GM21825 (cell line): ENCODE data around the gene PEF1.

Source experiments
- ATAC-seq: cut with Tn5 transposase; IDR thresholded peaks from one replicate; pipeline ENCODE4 v1.9.1; 2021; ENCODE audit warnings: mild to moderate bottlenecking, moderate library complexity; ENCODE audit not compliant: unreplicated experiment

Gene PEF1

DNA sequence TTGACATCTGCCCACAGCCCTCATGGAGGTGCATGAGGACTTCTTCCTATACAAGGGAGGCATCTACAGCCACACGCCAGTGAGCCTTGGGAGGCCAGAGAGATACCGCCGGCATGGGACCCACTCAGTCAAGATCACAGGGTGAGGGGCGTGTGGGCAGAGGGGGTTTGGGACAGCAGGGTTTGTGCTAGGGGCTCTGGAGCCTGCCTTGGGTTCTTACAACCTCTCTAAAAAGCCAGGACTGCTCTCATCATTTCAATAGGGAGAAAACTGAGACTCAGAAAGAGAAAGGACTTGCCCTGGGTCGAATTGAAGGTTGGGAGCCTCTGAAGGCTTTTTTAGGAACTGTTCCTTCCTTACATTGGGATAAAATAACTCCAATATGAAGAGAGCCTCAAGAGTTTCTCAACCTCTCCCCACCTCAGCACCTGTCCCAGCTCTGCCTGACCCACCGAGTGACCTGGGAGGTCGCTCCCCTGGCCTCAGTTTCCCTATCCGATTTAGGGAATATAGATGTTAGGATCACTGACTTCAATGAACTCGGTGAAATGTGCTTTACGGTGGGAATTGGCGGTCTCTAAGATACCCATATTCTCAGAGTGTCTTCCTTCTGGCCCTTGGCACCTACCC is 58.8 kb downstream of the PEF1 start:
- ATAC-seq: no peak

DNA sequence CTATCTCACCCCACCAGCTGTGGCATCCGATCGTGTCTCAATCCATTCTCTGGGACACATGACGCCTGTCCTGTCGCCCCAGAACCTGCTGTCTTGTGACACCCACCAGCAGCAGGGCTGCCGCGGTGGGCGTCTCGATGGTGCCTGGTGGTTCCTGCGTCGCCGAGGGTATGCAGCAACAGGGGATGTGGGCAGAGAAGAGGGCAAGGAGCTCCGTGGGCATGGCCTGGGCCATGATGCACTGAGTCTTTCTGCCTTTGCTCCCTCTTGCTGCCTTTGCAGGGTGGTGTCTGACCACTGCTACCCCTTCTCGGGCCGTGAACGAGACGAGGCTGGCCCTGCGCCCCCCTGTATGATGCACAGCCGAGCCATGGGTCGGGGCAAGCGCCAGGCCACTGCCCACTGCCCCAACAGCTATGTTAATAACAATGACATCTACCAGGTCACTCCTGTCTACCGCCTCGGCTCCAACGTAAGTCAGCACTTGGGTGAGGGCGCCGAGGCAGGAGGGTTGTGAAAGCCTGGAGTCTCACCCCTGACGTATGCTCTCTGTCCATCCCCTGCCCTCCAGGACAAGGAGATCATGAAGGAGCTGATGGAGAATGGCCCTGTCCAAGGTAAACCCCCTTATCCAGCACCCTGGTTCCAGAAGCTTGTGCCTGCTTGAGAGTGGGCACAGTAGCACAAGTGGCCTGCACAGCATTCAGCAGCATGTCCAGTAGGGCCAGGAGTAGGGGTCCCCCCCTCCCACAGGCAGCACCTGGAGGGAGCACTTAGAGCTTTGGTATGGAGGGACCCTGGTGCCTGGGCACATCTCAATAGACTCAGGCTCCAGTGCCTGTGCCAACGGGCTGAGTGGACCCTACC is 59.6 kb downstream of the PEF1 start:
- ATAC-seq: no peak

DNA sequence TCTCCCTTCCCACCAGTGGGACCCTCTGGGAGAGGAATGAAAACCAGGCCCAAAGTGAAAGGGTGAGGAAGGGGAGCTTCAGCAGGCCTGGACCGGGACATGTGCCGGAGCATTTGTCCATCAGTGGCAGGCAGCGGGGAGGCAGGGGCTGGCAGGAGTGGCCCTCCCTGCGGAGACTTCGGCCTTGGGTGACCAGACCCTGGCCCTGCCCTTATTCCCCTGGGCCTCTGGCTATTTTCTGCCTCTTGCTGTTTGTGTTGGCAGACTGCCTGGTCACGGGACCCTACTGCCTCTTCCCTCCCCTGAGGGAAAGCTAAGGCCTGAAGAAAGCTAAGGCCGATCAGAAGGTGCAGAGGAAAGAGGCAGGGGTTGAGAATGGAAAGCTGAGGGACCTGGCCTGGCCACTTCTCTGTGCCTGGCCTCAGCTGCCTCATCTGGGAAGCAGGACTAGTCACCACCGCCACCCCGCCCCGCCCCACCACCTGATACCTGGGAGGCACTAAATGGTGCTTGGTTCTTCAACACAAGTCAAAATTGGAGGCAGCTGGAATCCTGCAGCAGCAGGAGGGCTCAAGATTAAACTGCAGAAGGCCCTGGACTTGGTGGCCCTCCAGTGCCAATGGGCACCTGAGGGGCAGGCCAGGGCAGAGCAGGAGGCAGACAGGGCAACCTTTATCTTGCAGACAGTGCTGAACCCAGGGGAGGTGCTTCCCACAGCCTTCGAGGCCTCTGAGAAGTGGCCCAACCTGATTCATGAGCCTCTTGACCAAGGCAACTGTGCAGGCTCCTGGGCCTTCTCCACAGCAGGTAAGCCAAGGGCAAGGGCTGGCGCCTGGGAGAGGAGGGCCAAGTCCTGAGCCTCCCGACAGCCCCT is 60.4 kb downstream of the PEF1 start:
- no peak for ATAC-seq

DNA sequence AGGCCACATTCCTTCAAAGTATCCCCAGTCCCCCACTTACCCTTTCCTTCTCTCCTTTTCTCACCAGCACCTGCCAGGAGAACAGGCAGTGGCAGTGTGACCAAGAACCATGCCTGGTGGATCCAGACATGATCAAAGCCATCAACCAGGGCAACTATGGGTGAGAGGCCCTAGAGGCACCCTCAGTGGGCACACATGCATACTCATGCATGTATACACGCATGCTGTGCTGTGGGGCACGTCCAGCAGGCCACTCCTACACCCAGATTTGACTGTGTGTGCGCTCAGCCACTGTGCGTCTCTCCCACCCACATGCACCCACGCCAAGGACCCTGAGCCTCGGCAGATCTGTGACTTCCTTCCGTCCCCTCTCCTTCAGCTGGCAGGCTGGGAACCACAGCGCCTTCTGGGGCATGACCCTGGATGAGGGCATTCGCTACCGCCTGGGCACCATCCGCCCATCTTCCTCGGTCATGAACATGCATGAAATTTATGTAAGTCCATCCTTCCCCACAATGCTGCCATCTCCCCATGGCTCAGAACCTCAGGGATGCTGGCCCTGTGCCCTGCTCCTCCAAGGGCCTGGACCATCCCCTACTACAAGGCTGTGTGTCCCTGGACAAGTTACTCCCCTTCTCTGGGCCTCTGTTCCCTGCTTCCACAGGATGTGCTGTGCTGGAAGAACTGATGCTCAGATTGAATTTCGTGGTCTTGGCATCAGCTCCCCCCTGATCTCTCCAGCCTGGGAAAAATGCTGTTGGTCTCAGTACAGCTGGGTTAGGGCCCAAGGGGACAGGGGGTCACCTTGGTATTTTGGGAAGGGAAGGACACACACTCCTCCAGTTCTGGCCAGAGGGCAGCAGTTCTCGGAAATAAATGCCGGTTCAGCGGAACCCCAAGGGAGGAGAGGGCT is 61.3 kb downstream of the PEF1 start:
- ATAC-seq: no peak

DNA sequence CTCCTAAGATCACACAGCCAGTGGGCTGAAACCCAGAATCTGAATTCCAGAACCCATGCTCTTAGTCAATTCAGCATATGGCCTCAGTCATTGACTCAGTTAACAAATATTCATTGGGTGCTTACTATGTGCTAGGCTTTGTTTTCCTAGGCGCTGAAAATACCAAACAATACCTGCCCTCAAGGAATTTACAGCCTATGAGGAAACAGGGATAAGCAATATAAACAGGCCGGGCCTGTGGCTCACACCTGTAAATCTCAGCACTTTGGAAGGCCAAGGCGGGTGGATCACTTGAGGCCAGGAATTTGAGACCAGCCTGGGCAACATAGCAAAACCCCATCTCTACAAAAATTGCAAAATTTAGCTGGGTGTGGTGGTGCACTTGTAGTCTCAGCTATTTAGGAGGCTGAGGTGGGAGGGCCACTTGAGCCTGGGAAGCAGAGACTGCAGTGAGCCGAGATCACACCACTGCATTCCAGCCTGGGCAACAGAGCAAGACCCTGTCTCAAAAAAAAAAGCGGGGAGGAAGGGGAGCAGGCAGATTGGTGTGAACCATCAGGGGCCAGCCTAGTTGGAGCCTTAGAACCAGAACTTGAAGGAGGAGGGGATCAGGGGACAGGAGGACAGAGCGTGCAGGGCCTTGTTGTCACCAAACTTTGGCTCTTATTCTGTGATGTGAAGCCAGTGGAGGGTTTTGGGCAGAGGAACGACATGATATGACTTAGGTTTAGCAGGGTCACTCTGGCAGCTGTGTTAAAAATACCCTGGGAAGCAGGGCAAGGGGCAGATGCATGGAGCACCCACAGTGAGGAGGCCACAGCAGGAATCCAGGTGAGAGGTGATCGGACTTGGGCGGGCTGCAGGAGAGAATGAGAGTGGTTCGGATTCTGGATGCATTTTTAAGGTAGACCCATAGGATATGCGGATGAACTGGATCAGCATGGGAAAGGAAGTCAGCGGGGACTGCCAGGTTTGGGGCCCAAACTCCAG is 62.6 kb downstream of the PEF1 start:
- ATAC-seq: no peak

DNA sequence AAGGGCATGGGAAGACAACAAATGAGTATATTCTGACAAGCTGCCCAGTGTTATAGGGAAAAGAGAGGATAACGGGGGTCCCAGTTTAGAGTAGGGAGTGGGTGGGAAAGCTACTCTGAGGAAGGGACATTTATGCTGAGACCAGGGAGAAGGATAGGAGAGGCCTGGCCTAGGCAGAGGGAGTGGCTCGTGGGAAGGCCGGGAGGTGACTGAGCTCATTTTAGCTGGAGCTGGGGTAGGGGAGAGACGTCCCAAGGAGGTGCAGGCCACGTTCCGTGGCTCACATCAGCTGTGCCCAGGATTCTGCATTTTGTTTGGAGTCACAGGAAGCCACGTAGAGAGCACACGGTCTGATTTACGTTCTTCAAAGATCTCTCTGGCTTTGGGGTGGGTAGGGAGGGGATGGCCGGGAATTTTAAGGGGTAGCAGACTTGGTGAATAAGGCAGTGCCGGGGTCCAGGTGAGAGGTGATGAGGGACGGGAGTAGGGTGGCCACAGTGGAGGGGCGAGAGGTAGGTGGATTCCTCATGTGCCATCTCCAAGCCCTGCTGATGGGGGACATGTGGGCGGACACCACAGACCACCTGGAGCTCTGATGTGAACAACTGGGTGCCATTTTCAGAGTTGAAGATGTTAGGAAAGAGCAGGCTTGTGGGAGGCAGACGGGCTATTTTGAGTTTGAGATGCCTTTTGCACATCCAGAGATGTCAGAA is 63.6 kb downstream of the PEF1 start:
- no peak for ATAC-seq

DNA sequence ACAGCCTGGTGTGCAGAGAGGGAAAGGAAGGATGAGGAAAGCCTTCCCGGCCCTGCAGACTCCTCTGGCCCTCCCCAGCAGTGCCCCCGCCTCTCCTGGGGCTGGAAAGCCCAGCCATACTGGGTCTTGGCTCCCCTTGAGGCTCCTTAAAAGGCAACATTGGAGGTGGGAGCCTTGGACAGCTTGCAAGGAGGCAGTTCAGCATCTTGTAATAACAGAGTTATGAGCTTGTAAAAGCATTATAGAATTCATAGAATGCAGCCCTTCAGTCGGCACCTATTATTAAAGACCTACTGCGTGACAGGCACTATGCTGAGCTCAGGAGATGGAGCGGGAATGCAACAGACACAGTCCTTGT is 64.2 kb downstream of the PEF1 start:
- no peak for ATAC-seq
